ENCODE measurements around the gene IRF3.

IRF3 gene

DNA sequence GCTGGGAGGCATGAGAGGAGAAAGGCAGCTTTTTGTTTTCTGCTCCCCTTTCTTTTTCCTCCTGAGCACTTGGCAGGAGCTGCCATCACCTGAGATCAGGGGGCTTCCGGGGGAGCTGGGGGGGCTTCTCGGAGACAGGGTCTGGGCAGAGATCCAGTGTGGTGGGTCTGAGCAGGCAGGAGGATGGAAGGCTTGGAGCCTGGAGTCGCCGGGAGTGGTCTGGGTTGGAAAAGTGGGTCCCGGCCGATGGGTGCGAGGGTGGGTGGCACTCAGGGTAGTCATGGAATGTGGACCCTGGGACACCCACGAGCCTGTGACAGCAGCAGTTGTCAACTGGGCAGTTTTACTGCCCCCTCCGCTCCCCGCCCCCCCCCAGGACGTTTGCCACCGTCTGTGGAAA lies 21.5 kb upstream of the IRF3 start:
- no peak for DNase-seq

DNA sequence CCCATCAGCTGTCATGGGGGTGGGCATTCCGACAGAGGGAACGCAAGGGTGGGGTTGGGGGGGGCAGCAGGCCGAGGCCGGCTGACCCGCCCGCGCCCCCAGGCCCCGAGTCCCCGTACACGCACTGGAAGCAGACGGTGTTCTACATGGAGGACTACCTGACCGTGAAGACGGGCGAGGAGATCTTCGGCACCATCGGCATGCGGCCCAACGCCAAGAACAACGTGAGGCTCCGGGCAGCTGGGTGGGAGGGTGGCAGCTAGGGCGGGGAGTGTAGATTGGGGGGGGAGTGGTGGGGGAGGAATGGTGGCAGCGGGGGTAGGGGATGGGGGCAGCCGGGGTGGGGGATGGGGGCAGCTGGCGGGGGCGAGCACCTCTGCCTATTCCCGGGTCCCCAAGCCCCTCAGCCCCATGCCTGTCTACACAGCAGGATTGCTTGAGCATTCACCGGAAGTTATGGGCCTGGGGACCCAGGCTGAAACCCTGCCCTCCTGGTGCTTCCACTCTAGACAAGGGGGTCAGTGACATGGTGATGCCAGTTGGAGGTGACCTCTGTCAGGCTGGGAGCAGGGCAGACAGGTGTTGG lies 20.9 kb upstream of the IRF3 start:
- DNase-seq: no peak

DNA sequence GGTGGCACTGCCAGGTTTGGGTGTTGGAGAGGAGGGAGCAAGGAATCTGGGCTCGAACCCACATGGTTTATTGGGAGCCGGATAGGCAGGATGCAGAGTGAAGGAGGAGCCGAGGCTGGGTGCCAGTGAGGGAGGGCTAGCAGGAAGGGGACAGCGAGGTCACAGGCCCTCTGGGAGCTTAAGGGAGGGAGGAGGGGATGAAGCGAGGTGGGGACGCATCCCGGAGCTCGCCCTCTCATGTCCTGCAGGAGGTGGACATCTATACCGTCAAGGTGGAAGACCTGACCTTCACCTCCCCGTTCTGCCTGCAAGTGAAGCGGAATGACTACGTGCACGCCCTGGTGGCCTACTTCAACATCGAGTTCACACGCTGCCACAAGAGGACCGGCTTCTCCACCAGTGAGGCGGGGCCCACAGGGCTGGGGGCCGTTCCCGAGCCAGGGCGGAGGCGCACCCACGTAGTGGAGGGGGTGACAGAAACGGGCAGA lies 20.2 kb upstream of the IRF3 start:
- DNase-seq: no peak

DNA sequence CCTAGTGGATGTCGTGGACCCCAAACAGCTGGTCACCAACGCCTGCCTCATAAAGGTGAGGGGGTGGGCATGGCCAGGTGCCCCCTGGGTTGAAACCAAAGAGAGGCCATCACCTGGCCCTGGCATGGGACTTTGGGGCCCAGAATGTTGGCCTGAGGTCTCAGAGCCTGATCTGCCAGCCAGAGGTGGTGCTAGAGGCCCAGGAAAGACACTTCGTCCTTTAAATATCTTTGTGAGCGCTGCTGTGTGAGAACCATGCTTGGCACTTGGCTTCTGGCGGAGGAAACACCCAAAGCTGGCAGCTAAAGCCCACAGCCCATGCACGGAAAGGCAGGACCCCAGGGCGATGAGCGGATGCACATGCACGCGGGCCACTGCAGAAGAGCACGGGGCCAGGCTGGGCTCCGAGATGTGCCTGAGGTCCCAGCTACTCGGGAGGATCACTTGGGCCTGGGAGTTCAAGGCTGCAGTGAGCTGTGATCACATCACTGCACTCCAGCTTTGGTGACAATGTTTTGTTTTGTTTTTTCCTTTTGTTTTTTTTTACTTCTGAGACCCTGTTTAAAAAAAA lies 19.4 kb upstream of the IRF3 start:
- DNase-seq: no peak

DNA sequence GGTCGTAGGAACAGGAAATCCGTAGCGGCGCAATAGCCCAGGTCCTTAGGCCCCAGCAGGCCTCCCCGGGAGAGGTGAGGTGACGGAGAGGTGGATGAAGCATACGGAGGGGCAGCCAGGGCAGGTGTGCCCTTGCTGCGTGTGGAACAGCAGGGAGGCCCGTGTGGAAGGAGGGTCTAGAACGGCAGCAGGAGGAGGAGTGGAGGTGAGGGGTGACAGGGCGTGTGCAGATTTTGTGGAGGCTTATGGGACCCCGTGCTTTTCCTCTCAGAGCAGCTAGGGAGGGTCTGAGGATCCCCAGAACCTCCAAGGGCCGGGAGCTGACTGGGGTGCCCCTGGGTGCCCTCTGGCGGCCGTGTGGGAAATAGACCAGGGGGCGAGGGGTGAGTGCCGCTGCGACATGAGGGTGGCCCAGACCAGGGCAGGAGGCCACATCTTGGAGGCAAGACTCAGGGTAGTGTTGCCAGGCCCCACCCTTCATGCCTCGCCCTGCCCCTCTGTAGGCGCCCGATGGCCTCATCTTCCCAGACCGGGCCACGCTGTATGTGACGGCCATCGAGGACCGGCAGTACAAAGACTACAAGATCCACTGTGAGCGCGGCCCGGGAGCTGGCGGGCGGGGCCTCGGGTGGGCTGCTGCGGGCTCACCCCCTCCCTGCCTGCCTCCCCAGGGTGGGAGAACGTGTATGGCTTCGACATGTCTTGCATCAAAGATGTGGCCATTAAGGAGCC lies 18.8 kb upstream of the IRF3 start:
- no peak for DNase-seq

DNA sequence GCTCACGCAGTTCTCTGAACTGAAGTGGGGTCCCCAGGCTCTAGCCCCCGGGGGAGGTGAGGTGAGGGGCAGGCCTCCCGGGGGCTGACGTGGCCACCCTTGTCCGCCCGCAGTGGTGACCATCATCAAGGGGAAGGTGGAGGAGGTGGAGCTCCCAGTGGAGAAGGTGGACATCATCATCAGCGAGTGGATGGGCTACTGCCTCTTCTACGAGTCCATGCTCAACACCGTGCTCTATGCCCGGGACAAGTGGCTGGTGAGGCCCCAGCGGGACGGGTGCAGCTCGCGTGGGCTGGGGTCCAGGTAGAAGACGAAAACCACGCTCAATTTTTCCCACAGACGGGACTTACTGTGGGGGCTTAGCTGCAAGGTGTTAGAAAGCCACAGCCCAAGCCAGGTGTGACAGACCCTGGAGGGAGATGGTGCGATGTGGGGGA lies 18.2 kb upstream of the IRF3 start:
- no peak for DNase-seq

DNA sequence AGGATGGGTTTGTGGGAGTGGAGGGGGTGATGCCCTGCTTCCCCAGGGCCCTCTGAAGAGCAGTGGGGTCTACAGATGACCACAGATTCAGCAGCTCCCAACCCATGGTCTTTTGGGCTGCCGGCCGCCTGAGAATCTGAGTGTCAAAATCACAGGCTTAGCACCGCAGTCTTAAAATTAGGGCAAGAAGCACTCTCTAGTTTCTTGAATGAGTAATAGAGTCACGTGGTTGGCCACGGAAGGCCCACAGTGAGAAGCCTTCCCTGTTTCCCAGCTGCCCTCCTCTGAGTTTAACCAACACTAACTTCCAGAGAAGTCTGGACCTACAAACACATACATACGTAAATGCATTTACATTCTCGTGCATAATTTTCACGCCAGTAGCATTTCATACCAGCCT lies 16.6 kb upstream of the IRF3 start:
- no peak for DNase-seq

DNA sequence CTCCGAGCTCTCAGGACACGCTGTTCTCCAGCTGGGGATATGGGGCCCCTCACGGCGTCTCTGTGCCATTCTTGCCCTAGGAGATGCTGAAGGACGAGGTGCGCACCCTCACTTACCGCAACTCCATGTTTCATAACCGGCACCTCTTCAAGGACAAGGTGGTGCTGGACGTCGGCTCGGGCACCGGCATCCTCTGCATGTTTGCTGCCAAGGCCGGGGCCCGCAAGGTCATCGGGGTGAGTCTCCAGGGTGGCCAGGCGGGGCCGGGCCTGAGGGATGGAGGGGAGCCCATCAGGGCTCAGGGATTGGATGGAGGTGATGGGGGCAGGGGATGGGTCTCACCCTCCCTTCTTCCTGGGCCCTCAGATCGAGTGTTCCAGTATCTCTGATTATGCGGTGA lies 16.2 kb upstream of the IRF3 start:
- no peak for DNase-seq

DNA sequence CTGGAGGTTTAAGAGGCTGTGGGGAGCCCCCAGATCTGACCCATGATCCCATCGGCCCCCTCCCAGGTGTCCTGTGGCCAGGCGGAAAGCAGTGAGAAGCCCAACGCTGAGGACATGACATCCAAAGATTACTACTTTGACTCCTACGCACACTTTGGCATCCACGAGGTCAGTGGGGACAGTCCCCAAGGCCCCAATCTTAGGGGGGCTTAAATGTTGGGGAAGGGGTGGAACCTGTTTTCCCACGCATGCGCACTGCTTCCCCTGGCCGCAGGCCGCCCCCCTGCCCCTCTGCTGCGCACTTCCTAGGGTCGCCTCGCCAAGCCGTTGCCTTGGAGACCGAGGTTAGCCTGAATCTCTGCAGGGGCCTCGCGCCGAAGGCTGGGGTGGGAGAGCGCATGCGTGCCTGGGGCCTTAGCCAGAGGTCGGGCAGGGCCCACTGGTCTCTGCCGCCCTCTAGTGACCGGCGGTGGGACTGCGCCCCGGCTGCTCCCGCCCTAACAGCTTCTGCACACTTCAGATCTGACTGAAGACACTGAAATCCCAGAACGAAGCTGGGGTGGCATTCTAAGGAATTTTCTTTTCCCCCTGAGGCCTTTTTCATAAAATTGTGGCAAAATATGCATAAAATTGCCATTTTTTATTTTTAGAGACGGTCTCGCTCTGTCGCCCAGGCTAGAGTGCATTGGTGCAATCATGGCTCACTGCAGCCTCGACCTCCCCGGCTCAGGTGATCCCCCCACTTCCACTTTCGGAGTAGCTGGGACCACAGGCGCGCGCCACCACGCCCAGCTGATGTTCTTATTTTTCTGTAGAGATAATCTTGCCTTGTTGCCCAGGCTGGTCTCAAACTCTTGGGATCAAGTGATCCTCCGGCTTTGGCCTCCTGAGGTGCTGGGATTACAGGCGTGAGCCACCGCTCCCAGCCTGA lies 15.0 kb upstream of the IRF3 start:
- DNase-seq: peak; percentile 39

DNA sequence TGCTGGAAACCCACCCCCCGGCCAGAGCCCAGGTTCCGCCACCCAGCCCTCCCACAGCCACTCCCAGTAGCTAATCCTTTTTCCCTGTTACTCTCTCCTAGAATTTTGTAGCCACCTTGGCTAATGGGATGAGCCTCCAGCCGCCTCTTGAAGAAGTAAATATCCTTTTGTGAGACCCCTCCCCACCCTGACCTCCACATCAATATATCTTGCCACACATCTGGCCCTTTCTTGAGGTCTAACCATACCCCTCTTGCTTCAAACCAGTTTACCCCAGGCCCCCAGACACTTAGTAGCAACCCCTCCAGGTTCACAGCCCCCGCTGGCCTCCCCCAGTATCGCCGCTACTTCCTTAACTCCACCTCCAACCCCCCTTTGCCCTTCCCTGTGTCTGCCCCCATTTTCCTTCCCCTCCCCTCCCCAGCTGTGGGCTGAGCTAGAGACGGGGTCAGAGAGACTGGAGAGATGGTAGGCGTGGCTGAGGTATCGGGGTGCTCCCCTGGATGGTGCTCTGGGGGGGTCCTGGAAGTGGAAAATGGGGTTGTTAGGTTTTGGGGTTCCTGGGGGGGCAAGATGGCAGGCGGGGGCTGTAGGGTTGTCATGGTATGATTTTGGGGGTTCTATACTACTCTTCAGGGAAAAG lies 14.2 kb upstream of the IRF3 start:
- no peak for DNase-seq

DNA sequence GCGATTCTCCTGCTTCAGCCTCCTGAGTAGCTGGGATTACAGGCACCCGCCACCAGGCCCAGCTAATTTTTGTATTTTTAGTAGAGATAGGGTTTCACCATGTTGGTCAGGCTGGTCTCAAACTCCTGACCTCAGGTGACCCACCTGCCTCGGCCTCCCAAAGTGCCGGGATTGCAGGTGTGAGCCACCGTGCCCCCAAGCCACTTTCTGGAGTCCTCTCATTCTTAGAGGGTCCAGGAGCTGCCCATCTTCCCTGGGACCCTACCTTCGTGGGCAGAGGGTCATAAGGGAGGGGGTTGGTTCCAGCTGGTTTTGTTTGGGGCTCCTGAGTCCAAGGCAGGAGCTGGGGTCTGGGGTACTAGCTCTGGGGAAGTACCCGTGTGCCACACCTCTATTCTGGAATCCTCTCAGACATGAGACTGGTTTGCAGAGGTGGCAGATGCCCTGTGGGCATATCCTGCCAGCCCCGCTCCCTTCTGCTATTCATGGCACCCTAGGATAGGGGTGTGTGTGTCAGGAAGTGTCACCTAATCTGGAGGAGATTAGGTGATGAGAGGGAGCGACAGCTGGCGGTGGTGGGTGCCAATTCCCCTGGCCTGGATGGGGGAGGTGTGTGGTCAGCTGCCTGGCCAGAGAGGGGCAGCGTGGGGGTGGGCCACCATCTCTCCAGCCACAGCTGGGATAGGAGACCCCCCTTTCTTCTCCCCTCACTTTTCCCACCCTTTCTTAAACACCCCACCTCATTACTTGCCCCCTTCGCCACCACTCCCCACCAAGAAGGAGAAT lies 13.5 kb upstream of the IRF3 start:
- DNase-seq: no peak

DNA sequence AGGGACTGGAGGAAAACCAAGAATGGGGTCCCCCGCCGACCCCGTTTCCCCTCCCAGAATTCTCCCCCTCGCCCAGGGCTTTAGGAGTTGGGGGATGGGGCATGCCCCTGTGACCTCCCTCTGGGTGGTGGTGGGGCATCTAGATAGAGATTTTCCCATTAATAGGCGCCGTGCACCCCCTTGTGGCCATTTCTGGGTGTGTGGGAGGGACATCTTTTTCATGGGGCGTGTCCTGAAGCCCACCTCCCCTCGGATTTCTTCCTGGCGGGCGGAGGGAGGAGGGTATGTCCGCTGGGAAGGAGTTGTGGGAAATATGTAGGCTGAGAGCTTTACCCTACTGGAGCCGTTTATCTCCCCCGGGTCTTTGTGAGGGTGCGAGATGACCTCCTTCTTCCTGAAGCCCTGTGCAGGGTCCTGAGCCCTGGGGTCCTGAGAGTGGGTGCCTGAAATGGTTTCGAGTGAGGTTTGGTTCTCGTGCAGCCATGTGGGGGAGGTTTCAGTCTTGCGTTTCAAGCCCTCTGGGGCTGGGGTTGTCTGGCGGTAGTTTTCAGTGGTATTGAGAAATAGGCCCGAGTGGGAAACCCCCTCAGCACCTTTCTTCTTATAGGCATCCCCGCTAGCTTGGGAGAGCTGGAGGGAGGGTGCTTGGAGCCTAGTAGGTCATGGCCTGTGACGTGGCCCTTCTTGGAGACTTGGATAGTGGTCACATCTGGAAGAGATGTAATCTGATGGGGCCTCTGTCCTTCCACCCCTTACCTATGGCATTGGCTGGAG lies 12.4 kb upstream of the IRF3 start:
- DNase-seq: peak; percentile 33

DNA sequence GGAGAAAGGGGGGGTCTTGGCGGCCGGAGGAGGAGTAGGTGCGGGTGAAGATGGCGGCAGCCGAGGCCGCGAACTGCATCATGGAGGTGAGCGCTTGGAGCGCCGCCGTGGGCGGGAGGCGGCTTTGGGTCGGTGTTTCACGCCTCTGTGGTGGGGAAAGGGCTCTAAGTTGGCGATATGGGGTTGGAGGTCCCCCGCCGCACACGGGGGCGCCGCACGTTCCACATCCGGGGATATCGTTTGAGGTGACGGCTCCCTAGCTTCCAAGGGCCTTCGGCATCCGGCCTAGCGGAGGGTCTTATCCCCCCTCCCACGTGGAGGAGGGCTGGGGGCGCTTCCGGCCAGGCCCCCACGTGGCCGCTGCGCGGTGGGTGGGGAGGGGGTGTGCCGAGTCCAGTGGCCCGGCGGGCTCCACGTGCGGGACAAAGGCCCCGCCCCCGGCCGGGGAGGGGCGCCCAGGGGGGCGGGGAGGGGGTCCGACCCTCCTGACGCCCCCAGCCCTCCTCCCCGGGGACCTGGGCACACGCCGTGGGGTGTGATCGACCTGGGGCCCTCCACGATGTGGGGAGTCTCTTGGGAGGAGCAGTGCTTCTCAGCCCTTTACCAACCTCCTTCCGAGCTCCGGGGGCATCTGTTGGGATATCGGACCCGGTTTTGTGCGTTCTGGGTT lies 11.7 kb upstream of the IRF3 start, which contains the start of gene PRMT1:
Gene PRMT1, plus strand, starts transcription at position 41 of the 670 bp plus-strand sequence. Its CDS starts 10 bp downstream, at position 51.
- no peak for DNase-seq

DNA sequence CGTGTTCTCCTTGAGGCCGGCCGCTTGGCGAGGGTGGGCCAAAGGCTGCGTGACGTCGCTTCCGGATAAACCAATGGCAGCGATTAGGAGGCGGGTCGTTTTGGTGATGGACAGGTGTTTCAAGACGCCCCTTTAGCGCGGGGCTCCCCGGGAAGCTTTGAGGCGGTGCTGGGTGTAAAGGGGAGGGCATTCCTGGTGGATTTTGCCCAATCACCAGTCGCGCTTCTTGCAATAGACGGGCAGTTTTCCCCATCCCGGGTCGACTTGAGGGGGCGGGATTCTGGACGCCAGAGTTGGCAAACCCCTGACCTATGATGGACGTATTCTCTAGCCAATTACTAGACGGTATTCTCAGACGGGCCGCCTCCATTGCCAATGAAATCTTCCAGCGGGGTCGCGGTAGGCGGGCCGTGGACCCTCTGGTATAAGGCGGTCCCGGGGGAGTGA lies 11.2 kb upstream of the IRF3 start:
- DNase-seq: peak; percentile 100

DNA sequence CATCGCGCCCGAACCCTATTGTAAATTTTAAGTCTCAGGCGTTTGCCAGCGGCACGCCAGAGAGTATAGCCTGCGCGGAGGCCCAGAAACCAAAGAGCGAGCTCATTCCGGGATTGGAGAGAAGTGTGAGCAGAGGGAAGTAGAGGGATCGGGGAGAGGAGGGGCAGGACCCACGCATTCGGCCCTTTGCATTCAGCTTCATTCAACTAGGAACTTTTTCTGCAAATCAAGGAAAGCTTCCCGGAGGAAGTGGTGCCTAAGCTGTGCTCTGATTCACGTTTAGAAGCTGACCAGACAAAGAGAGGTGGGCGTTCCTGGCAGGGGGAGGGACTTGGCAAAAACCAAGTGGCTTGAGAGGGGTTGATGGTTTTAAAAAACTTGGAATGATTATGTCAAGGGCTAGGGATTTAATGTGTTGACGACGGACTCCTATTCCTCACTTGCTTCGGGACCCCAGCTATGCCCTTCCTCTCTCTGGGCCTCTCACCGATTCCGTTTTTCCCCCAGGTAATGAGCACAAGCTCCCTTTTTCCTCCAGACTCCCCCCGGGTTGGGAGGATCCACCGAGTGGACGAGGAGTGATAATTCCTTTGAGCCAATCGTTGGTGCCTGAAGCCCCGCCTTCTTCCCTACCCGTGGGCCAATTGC lies 10.6 kb upstream of the IRF3 start:
- peak; percentile 94 for DNase-seq

DNA sequence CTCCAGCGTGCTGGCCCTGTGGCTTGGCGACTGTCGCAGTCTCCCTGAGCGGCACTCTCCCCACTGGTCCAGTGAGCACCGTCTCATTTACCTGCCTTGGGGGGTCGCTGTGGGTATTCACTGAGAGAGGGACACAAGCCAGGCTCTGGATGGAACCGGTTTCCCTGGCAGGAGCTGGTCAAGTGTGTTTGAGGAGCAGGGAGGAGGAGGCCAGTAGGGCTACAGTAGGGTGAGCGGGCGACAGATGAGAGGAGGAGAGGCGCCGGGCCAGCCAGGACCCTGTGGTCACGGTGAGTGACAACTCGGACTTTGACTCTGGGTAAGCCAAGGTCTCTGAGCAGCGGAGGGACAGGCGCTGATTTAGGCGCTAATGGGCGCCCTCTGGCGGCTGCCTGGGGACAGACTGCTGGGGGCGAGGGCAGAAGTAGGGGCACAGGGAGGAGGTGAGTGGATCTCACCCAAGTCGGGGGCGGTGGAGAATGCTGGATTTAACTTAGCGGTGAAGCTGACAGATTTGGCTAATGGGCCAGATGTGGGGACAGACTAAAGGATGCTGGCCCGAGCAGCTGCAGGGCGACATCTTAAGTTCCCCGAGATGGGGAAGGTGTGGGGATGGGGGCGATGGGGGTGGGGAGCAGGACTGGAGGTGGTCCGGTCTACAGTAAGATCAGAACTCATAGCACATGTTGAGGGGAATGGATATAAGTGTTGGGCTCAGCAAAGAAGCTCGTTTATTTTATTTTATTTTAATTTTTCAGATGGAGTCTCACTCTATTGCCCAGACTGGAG lies 6.7 kb upstream of the IRF3 start:
- DNase-seq: peak; percentile 85

DNA sequence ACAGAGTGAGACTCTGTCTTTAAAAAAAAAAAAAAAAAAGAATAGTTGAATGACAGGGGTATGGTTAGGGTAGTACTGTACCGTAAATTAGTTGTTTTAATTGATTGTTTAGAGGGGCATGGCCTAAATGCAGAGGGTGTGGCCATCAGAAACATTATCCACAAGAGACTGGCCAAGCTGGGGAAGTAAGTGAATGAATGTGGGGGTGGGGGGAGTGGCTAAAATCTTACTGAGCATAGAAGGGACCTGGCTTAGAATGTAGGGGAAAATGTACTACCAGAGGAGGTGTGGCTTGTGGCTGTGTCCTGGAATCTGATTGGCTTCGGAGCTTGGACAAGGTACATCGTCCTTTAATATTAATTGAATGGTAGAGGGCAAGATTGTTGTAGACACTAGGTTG lies 3.9 kb upstream of the IRF3 start:
- no peak for DNase-seq

DNA sequence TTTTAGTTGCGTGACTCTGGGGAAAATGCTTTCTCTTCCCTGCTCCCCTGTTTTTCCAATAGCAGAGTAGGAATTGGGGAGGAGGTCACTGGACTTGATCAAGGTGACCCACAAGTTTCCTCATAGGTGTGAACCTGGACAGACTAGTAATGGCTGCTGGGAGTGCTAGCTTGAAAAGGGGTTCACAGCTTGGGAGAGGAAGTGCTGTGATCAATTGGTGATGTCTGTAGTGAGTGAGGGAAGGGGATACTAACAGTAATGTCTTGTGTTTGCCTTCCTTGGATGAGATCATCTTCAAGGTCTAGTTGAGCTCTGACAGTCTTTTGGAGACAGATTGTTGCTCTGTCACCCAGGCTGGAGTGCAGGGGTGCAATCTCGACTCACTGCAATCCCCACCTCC lies 1.8 kb upstream of the IRF3 start:
- no peak for DNase-seq

DNA sequence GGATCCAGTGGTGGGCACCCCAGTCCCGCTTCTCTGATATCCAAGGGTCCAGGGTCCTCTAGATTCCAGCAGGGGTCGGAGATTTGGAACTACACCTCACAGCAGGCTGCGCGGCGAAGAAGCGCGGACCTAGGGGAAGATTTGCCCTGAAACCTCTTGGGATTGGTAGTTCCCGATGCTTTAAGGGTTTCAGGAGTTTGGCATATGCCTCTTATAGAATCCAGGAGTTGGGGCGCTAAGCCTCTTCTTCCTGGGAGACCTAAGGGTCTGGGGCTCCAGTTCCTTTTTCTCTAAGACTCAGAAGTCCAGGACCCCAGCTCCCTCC lies 425 bp upstream of the IRF3 start:
- DNase-seq: no peak
